HG03457 (cell line): ENCODE measurements around the gene LINGO4.

Experiments
- ATAC-seq: cut with Tn5 transposase; IDR thresholded peaks from one replicate; pipeline ENCODE4 v1.9.1; 2021; ENCODE audit warnings: moderate number of reproducible peaks; ENCODE audit not compliant: unreplicated experiment

The LINGO4 gene, protein sequence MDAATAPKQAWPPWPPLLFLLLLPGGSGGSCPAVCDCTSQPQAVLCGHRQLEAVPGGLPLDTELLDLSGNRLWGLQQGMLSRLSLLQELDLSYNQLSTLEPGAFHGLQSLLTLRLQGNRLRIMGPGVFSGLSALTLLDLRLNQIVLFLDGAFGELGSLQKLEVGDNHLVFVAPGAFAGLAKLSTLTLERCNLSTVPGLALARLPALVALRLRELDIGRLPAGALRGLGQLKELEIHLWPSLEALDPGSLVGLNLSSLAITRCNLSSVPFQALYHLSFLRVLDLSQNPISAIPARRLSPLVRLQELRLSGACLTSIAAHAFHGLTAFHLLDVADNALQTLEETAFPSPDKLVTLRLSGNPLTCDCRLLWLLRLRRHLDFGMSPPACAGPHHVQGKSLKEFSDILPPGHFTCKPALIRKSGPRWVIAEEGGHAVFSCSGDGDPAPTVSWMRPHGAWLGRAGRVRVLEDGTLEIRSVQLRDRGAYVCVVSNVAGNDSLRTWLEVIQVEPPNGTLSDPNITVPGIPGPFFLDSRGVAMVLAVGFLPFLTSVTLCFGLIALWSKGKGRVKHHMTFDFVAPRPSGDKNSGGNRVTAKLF

DNA sequence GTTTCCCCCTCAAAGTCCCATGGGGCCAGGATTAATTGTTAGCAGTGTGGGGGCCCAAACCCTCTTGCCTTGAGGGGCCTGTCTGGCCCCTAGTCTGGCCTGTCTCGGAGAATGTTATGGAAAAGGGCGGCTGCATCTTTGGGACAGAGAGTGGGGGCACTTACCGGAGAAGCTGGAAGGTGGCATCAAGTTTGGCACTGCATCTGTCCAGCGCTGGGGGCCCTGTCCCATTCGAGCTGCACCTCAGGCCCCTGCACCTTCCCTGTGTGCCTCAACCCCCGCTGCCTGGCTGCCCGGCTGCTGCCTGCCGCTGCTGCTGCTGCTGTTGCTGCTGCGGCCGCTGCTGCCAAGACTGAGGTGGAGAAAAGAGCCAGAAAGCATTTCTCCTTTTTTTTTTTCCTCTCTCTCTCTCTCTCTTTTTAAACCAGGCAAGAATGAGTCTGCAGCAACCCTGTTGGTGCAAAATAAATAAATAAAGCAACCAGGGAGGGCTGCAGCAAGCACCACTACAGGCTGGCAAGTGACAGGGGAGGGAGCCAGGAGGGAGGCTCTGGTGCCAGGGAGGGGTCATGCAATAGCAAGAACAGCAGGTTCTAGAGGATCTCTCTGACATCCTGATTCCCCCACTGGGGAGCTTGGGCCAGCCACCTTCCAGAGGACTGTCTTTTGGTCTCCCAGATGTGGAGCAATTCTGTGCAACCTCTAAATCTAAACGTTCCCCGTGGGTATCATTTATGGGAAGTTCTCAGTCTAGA, at the start of gene LINGO4:
Gene LINGO4 (minus strand): TSS at position 354 of the 755 bp plus-strand sequence. CDS start 2,715 bp downstream, outside the sequence.
- ATAC-seq: no peak

DNA sequence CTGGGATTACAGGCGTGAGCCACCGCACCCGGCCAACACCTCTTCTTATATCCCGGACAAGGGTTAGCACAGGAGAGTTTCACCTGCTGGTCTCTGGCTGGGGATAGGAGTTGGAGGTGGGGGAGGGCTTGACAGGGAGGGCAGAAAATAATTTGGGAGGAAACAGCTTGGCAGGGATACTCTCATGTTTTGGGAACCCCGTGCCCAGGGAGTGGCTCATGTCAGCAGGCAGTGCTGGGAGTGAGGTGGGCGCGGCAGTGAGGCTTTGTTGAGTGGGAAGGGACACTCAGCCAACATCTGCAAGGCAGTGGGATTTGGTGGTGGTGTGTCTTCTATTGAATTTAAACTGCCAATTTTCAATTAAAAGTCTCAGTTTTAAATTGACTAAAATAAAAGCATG, 49.4 kb upstream of the LINGO4 start:
- no peak for ATAC-seq

DNA sequence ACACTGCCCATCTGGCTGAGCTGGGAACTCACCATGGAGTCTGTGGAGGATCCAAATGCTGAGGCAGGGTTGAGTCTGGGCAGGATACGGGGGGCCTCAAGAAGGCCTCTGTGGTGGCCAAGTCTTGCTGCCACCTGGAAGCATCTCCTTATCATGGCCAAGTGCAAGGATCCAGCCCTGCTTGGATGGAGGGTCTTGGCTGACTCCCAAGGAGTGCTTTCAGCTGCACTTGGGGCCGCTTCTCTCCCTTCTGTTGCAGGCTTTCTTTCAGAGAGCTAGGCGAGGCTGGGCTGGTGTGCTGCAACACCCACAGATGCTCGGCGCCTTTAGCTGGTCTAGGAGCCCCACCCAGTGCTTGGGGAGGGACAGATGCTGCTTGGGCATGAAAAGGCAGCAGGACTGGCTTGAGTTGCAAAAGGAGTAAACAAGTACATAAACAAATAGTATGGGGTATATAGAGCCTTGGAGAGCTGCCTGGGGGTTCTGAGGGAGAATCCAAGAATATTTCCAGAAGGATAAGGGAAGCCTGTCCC, 48.3 kb upstream of the LINGO4 start, which contains the start of gene THEM5:
Gene THEM5 (minus strand): TSS at position 302 of the 533 bp plus-strand sequence. CDS start 147 bp downstream, at position 155.
- ATAC-seq: no peak

DNA sequence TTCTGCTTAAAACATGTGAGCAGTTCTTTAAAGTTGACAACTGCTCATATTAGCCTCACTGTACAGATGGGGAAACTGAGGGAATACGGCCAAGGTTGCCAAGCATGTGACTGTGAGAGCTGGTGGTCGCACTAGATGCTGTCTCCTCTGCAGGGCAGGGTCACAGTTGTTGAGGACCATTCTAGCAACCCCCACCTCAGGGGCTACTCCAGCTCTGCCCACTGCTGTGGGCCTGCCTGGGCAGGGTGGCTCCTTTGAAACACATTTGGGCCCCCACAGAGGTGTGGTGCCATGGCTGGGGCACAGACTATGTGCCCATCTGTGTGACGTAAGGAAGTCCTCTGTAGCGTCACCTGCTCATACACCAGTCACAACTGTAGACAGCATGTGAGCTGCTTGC, 47.5 kb upstream of the LINGO4 start:
- no peak for ATAC-seq

DNA sequence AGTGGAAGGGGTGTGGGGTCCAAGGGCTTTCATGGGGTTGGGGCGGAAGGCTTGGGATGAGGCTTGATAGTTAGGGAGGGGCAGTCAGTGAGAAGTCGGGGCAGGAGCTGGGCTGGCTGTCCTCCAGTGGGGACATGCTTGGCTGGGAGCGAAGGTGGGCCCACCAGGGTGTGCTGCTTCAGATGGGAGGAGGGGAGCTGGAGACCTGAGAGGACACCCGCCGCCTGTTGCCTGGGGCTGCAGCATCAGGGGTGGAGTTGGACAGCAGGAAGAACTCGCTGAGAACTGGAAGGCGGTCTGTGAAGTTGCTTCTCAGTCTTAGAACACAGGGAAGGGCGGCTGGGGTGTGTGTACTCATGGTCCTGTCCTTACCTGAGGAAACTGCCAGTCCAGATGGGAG, 46.7 kb upstream of the LINGO4 start:
- ATAC-seq: no peak

DNA sequence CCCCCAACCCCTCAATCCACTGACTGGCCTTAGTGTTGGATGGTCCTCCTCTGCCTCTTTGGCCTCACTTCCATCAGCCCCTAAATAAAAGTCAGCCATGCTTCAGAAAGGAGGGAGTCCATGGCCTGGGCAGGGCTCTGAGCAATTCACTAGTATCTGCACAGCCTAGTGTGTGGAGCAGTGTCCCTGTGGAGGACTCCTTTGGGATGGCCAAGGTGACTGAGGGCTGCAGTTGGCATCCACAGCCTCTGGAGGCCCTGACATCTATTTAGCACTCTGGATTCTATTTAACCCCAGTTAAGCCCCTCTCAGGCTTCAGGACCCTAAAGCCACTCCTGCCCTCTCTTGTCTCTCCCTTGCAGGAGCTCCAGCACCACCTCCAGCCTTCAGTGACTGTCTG, 44.7 kb upstream of the LINGO4 start:
- no peak for ATAC-seq

DNA sequence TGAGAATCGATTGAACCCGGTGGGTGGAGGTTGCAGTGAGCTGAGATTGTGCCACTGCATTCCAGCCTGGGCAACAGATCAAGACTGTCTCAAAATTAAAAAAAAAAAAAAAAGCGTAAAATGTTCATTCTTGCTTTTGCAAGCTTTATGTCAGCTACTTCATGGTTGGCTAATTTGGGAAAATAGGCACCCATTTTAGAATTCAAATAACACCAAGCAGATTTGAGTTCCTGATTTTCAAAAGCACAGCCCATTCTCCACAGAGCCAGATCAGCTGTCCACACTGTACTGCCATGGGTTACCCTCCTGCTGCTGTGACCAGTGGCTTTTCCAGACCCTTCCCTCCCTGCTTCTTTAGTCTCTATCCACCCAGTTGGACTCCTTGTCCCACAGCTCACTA, 43.9 kb upstream of the LINGO4 start:
- ATAC-seq: no peak

DNA sequence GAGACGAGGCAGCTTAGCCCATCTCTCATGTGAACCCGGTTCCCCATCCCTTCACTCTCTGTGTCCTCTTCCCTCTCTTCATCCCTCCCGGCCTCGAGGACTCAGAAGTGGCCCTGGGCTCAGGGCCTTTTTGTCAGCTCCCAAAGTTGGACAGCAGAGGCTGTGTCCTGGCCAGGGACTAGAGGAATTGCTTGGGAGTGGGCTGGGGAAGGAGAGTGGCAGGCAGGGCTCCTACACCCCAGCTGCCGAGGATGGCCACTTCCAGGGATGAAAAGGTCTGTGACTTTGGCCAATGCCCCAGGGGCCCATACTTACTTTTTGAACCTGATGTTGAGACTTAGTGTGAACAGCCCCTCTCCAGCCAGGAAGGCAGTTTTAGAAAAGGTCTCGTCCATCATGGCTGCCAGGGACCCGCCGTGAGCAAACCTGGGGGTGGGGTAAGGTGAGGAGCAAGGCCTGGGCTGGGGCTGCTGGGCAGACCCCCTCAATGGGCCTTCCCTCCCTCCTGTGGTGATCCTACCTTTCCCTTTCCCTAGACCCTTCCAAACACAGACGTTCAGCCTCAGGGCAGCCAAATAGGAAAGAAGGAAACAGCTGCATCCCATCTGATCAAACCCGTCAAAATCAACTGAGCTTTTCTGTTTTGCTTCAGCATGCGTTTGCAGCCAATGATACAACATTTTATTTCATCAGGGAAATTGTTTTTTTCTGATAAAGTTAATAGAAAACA, 42.8 kb upstream of the LINGO4 start:
- ATAC-seq: no peak

DNA sequence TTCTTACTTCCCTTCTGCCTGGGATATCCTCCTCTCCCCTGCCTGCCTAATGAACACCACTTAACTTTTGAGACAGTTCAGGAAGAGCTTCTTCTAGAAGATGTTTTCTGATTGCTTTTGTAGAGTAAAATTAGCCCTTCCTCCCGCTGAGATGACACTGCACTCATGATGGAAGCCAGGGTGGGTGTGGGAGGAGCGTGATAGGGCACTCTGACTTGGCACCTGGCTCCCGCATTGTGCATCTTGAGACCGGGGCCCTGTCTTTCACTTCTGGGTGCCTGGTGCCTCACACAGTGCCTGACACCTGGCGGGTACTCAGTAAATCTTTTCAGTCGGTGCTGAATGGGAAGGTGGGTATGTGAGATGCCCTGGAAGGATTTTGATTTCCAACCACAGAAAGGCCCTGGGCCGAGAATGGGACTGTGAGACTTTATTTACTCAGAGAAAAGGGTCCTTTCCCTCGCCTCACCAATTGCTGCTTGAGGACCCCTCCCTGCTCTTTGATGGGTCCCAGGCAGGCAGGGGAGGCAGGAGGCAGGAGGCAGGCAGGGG, 41.5 kb upstream of the LINGO4 start:
- no peak for ATAC-seq

DNA sequence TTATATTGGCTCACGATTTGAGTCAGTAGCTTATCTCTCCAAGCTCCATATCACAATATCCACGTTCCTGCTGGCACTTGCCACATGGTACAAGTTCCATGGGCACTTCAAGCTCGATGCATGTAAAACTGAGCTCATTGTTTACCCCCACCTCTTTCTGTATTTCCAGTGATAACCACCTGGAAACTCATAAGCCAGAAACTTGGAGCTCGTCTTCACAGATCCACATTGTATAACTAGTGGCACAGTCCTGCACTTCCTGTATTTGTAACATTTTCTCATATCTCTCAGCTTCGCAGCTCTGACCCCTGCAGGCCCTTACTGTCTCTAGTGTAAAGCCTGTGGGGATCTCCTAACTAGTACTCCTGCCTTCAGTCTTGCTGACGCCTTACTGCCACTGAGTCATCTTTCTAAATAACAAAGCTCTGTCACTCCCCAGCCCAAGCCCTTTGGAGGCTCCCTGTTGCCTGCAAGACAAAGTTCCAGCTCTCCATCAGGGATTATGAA, 40.9 kb upstream of the LINGO4 start:
- no peak for ATAC-seq

DNA sequence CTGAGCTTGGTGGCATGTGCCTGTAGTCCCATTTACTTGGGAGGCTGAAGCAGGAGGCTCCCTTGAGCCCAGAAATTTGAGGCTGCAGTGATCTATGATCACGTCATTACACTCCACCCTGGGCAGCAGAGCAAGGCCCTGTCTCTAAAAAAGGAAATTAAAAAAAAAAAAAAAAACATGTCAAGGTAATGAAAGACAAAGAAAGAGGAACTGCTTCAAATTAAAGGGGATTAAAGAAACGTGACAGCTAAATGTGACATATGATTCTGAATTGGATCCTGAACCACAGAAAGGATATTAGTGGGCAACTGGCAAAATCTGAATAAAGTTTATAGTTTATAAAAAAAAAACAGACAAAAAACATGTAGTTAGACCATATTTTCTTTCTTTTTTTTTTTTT, 38.2 kb upstream of the LINGO4 start:
- no peak for ATAC-seq

DNA sequence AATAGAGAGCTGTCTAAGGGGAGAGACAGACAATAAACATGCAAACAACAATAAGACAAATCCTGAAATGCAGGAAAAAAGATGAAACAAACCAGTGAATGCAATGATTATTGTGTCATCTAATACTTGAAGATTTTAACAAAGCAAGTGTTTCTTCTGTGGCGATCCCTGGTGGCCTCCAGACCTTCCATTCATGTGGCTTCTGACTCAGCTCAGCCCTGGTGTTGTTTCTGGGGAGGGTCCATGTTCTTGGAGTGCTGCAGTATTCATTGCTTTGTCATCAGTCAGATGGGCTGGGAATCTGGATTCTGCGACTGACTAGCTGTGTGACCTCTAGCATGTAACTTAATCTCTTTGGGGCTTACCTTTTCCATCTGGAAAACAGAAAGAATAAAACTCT, 35.9 kb upstream of the LINGO4 start:
- ATAC-seq: no peak

DNA sequence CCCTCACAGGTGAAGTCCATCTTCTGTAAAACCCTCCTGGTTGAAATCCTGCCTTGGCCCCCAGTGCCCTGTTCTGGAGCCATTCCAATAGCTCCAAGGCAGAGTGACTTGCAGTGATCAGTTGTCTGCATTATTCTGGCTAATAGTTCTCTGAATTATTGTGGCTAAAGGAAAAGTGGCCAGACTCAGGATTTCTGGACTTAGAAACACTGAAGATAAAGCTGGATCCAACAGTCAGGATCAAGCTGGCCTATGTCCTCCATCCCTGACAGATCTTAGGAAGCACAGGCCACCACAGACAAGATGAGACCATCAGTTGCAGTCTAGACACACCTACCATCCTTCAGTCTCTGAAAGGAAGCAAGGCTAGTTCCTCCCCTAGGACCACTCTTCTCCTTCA, 35.2 kb upstream of the LINGO4 start:
- no peak for ATAC-seq

DNA sequence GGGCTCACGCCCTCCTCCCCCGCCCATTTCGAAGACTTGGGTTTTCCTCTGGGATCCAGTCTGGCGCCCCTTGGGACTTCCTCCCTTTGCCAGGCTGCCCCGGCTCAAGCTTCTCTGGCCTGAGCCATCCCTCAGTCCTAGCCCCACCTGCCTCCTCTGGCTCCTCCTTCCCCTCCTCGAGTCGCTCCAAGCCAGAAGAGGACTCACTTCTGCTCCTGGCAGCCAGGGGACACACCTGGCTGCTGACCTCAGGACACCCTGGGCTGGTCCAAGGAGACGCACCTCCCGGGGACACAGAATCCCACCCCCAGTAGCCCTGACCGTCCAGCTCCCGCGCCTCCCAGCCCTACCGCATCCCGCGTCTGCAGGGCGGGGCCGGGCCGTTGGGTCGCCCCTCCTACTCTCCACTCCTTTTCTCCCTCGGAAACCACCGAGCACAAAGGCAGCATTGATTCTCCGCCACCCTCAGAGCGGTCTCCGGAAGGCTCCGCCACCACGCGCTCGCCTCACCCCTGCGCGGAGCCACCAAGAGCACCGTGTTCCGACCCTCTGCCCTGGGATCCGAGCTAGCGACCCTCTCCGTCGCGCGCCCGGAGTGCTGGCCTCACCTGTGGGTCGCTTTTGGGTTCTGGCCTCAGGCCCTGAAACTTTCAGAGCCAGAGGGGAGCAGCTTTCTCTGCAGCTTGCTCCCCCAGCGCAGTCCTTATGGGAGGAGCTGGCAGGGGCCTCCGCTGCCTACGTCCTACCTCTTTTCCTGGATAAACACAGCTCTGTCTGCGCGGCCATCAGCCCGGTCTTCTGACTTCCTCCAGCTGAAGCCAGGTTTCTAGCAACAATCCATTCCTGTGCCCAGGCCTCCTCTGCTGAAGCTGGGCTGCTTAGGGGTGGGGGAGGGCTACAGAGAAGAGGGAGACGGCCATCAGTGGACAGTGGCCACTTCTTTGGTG, 34.5 kb upstream of the LINGO4 start, which contains the start of gene C2CD4D:
Gene C2CD4D (minus strand): TSS at position 364 of the 947 bp plus-strand sequence. CDS start 831 bp downstream, outside the sequence.
- no peak for ATAC-seq

DNA sequence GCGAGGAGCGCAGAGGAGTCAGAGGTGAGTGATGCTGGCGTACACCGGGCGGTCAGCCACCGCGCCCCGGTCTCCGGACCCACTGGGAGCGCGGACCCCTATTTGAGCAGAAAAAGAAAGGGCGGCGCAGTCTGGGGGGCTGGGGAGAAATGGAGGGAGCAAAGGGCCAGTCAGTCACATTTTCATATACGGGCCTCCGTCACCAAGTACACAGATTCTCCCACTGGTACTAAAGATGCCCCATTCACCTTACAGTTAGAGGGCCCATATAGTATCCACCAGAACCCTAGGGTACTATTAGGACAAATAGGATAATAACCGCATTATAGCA, 33.8 kb upstream of the LINGO4 start:
- no peak for ATAC-seq

DNA sequence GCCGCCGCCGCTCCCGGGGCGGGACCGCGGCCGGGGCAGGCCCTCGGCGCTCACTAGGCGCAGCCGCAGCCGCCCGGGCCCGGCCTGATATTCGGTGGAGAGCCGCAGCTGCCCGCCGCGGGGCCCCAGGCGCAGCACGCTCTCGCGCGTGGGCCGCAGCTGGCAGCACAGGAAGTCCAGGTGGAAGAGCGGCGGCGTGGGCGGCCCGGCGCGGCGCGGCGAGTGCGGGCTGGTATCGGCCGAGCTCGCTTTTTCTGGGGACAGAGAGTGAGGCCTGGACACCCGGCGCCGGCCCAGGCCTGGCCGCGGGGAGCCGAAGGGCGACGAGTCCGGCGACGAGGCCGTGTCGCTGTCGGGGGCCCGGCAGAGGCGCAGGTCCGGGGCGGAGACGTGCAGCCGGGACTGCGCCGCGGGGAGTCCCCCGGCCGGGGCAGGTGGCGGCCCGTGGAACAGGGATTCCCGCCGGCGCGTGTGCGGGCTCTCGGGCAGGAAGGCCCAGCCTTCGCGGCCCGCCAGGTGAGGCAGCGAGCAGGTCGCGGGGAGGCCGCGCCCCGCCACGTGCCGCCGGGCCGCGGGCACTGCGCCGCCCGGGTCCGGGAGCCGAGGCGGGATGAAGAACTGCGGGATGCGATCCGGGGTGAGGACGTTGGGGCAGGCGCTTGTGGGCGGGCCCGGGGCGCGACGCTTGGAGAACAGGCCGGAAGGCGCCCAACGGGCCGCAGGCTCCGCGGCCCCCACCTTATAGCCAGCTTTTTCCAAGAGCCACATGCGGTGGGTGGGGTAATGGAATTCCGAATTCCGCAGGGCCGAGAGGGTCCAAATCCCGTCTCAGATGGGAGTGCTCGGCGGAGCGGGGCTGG, 33.2 kb upstream of the LINGO4 start:
- ATAC-seq: no peak

DNA sequence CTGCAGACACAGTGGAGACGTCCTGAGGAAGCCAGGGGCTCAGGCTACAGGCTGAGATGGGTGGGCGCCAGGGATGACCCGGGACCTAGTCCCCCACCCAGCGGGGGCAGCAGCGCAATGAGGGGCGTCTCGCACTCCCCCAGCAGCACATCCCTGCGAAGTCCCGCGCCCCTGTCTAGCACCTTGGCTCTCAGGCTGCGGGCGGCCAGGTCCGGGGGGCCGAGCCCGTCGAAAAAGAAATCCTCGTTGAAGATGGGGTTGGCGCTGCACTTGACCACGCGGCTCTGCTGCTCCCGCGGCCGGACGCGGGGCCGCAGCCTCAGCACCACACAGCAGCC, 32.6 kb upstream of the LINGO4 start:
- ATAC-seq: no peak

DNA sequence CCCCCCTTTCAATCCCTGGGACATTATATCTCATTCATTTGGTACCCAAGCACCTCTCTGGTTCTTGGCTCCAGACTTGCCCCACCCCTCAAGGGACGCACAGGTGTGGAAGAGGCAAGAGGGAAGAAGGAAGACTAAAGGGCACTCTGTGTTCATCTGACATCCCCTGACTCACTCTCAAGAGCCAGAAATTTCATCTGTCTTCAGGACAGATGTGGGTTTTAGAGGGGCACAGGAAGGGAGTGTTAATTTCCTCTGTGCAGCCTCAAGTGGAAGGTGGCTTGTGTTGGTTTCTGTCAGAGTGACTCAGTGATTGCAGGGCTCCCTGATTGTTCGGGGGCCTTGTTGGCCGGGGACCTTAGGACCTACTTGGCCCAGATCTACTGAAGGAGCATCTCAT, 32.0 kb upstream of the LINGO4 start:
- ATAC-seq: no peak
